Upper lobe of left lung (tissue), 6 donors: ENCODE data around the gene PHACTR1. TPM values are rescaled to one million over a fixed set of nuclear protein-coding genes. Genes with fewer than 3 reads are reported as not detected.

Experiments used
- ATAC-seq, 2 donors: fragments of 200-7000 bp; cut with Tn5 transposase; one replicate each; pipeline ENCODE4 v1.9.1; 2022; ENCODE audit warnings: mild to moderate bottlenecking in 2 of 2, moderate library complexity in 2 of 2; ENCODE audit not compliant: low FRiP score in 2 of 2
- DNase-seq, 2 donors: peaks; one replicate each; pipeline ENCODE4 v3.0.0-alpha.2; 2019 to 2020
- H3K27ac ChIP-seq, 4 donors: fragments of 200-600 bp; sonication (generic); one replicate each; pipeline ENCODE4 v1.5.1; 2016 to 2019
- H3K27me3 ChIP-seq, 4 donors: fragments of 200-600 bp; sonication (generic); one replicate each; pipeline ENCODE4 v1.5.1; 2017 to 2019
- H3K36me3 ChIP-seq, 4 donors: fragments of 200-600 bp; sonication (generic); one replicate each; pipeline ENCODE4 v1.5.1; 2016 to 2019
- H3K4me1 ChIP-seq, 4 donors: fragments of 200-600 bp; sonication (generic); one replicate each; pipeline ENCODE4 v1.5.1; 2018 to 2019
- H3K4me3 ChIP-seq, 4 donors: fragments of 200-600 bp; sonication (generic); one replicate each; pipeline ENCODE4 v1.5.1; 2017 to 2019; ENCODE audit warnings: mild to moderate bottlenecking in 2 of 4, moderate library complexity in 1 of 4
- H3K9me3 ChIP-seq, 4 donors: fragments of 200-600 bp; sonication (generic); one replicate each; pipeline ENCODE4 v1.5.1; 2018 to 2019
- EP300 ChIP-seq, 4 donors: sonication (generic); formaldehyde crosslinking; IDR thresholded peaks; one replicate each; pipeline ENCODE4 v1.5.1; 2017; ENCODE audit warnings: antibody characterized with exemption in 4 of 4, control low read depth in 2 of 4
- POLR2A ChIP-seq, 4 donors: fragments of 450-650 bp; IDR thresholded peaks; one replicate each; pipeline ENCODE4 v1.5.1; 2016 to 2017; ENCODE audit warnings: antibody characterized with exemption in 4 of 4, mild to moderate bottlenecking in 2 of 4
- POLR2AphosphoS5 ChIP-seq, 2 donors: sonication (generic); formaldehyde crosslinking; IDR thresholded peaks; one replicate each; pipeline ENCODE4 v1.5.1; 2017; ENCODE audit warnings: antibody characterized with exemption in 2 of 2
- WGBS, 2 donors: methylation state at CpG; one replicate each; pipeline ENCODE4 v1.1.5; 2017 to 2018; 5-methylcytosine and 5-hydroxymethylcytosine counted together
- total RNA-seq, 6 donors: library from RNA; depleted of rRNA in 4 of 6; stranded (reverse); fragments of >200 nt in 4 of 6; gene quantifications; one replicate each; pipeline versions ENCODE4 v1.1.0 to v1.2.1, GENCODE V29; 2016 to 2021
- TF ChIP-seq, protein P1 (sequence below), 6 experiments: fragments of 450-650 bp in 4 of 6; fragments of 200-600 bp in 2 of 6; sonication (generic) in 2 of 6; IDR thresholded peaks; one replicate each; pipeline ENCODE4 v1.5.1; 2016 to 2019; ENCODE audit warnings: antibody characterized with exemption in 6 of 6
- donor health status: DM: no; HTN: no; CAD: no; lungs with moderate emphysema.
- donor health status: DM: no; HTN: yes; CAD: no; lungs with severe emphysema.

The PHACTR1 gene
- total RNA-seq, 6 donors from 2014 or later: 63.2 to 121 (median 90.9) TPM

GRCh38 chr6:13194852-13195251 lies 478.3 kb downstream of the PHACTR1 start:
- Histone ChIP-seq H3K27ac (no peak overlapping the region), H3K4me3 (no peak overlapping the region), H3K9me3 (no peaks in the 10 kb centered on the region), H3K4me1 (no peaks in the 10 kb centered on the region), H3K36me3 (no peaks in the 10 kb centered on the region), H3K27me3 (no peaks in the 10 kb centered on the region)
- WGBS, 2 donors: 39 to 58% methylated on average over 6 of the region's 6 CpGs
- TF ChIP-seq, protein P1, sequence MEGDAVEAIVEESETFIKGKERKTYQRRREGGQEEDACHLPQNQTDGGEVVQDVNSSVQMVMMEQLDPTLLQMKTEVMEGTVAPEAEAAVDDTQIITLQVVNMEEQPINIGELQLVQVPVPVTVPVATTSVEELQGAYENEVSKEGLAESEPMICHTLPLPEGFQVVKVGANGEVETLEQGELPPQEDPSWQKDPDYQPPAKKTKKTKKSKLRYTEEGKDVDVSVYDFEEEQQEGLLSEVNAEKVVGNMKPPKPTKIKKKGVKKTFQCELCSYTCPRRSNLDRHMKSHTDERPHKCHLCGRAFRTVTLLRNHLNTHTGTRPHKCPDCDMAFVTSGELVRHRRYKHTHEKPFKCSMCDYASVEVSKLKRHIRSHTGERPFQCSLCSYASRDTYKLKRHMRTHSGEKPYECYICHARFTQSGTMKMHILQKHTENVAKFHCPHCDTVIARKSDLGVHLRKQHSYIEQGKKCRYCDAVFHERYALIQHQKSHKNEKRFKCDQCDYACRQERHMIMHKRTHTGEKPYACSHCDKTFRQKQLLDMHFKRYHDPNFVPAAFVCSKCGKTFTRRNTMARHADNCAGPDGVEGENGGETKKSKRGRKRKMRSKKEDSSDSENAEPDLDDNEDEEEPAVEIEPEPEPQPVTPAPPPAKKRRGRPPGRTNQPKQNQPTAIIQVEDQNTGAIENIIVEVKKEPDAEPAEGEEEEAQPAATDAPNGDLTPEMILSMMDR (IDR thresholded peaks at IDR 0.05): peak in 2 of 6 experiments; percentile 32 to 34
- no peak for TF ChIP-seq POLR2AphosphoS5 (IDR thresholded peaks at IDR 0.05)
- DNase-seq: peak in 1 of 2 donors; percentile 58
- peak in 1 of 2 donors; percentile 56 for ATAC-seq

DNA sequence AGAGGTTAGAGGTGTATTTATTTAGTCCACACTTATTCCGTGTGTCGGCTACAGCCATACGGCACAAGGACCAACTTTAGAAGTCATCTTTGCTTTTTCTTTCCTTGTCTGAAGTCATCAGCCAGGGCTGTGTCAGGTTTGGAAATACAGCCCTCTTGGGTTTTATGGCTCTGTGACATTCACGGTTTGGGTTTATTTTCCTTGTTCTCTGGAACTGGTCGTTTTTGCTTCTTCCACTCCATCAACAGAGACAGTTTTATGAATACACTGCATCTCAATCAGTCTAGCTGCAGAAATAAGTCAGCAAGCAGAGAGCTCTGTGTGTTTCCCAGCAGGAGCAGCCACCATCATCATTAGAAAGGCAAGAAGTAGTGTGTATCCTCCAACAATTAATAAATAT lies 479.2 kb downstream of the PHACTR1 start:
- TF ChIP-seq POLR2A (IDR thresholded peaks at IDR 0.05) (no peak), EP300 (IDR thresholded peaks at IDR 0.05) (no peak), POLR2AphosphoS5 (IDR thresholded peaks at IDR 0.05) (no peak)
- TF ChIP-seq, protein P1 (IDR thresholded peaks at IDR 0.05): no peak
- no peaks in the 10 kb centered on the region for H3K36me3 ChIP-seq
- DNase-seq (no peak), ATAC-seq (no peak)
- no peaks in the 10 kb centered on the region for H3K9me3 ChIP-seq
- no peaks in the 10 kb centered on the region for H3K4me1 ChIP-seq
- no peaks in the 10 kb centered on the region for H3K27me3 ChIP-seq
- WGBS, 2 donors: 71 to 91% methylated on average over 5 of the region's 5 CpGs
- no peak overlapping the region for H3K27ac ChIP-seq
- H3K4me3 ChIP-seq: no peak overlapping the region

DNA sequence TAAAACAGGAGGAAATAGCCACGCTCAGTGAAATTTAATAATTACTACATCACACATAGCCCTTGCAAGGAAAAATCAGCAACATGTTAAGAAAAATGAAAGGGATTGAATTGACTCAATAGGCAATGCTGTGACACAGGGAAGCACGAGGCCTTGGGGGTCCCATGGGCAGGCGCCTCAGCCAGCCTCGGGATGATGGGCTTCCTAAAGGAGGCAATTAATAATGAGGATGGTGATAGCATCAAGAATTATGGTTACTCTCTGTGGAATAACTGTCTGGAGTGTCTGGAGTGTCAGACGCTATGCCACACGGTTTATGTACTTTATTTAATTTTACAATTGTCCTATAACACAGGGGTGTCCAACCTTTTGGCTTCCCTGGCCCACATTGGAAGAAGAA lies 481.6 kb downstream of the PHACTR1 start:
- 74 to 90% methylated on average over 6 of the region's 6 CpGs for WGBS, 2 donors
- no peaks in the 10 kb centered on the region for H3K36me3 ChIP-seq
- no peak overlapping the region for H3K4me3 ChIP-seq
- H3K4me1 ChIP-seq: no peaks in the 10 kb centered on the region
- H3K27me3 ChIP-seq: no peaks in the 10 kb centered on the region
- no peak for ATAC-seq
- H3K9me3 ChIP-seq: no peaks in the 10 kb centered on the region
- no peak for DNase-seq
- TF ChIP-seq POLR2A (IDR thresholded peaks at IDR 0.05): no peak
- TF ChIP-seq POLR2AphosphoS5 (IDR thresholded peaks at IDR 0.05): no peak
- no peak overlapping the region for H3K27ac ChIP-seq

DNA sequence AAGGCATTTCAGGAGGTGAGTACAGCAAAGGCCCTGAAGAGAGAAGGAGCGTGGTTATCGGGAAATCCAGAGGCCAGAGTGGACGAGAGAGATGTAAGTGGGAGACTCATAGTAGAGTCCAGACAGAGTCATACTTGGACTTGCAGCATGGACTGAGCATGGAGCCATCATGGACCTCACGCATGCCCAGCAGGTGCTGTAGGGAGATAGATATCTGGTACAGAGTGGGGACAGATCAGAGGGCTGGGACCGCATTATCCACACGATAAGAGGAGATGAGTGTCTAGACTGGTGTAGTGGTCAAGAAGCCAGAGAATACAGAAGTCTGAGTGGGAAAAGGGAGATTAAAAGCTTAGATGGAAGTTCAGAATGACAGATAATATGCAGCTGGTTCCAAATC lies 484.8 kb downstream of the PHACTR1 start:
- WGBS, 2 donors: 81 to 97% methylated on average over 6 of the region's 6 CpGs
- Histone ChIP-seq H3K36me3 (peaks cover 0 to 10% (median 6%) of the 10 kb centered on the region in 4 donors), H3K27ac (no peak overlapping the region), H3K27me3 (no peaks in the 10 kb centered on the region), H3K4me1 (no peaks in the 10 kb centered on the region), H3K4me3 (no peak overlapping the region), H3K9me3 (no peaks in the 10 kb centered on the region)
- TF ChIP-seq POLR2AphosphoS5 (IDR thresholded peaks at IDR 0.05) (no peak), POLR2A (IDR thresholded peaks at IDR 0.05) (no peak), EP300 (IDR thresholded peaks at IDR 0.05) (no peak)
- TF ChIP-seq, protein P1 (IDR thresholded peaks at IDR 0.05): no peak
- DNase-seq: no peak
- ATAC-seq: no peak

- Histone ChIP-seq H3K4me1 (no peaks in the 10 kb centered on the region), H3K27me3 (no peaks in the 10 kb centered on the region), H3K36me3 (peaks cover 0 to 26% (median 6%) of the 10 kb centered on the region in 4 donors), H3K4me3 (no peak overlapping the region), H3K9me3 (no peaks in the 10 kb centered on the region), H3K27ac (peak overlapping the region in 1 of 4 donors; percentile 38)
- ATAC-seq (no peak), DNase-seq (no peak)
- TF ChIP-seq, protein P1 (IDR thresholded peaks at IDR 0.05): no peak
- TF ChIP-seq EP300 (IDR thresholded peaks at IDR 0.05) (no peak), POLR2A (IDR thresholded peaks at IDR 0.05) (no peak), POLR2AphosphoS5 (IDR thresholded peaks at IDR 0.05) (no peak)
- WGBS, 2 donors: 44 to 65% methylated on average over 4 of the region's 4 CpGs
Observed at GRCh38 chr6:13203145-13203544, 486.6 kb downstream of the PHACTR1 start.
